SK-N-SH (cell line): ENCODE measurements around the gene PLA2G3. TPM values are rescaled to one million over a fixed set of nuclear protein-coding genes. Genes with fewer than 3 reads are reported as not detected.

Source experiments
- CTCF ChIA-PET: fragments of 300-600, 350-600 bp; formaldehyde crosslinking; extraction: SDS; loops from one replicate; lab custom pipeline; 2021; lab: Yijun Ruan, JAX
- POLR2A ChIA-PET: fragments of 350-600 bp; sonication (Branson Sonifier 250); formaldehyde crosslinking; extraction: SDS; loops from one replicate; lab custom pipeline; 2020; ENCODE audit warnings: antibody characterized with exemption, inconsistent platforms; lab: Yijun Ruan, JAX
- DNase-seq: peaks from one replicate; pipeline ENCODE4 v3.0.0; 2012
- H2AFZ ChIP-seq: fragments of 200-600 bp; sonication (generic); 2 replicates; pipeline ENCODE4 v1.8.1; 2016; ENCODE audit warnings: antibody characterized with exemption, mild to moderate bottlenecking, low read depth
- H3F3A ChIP-seq: fragments of 200-600 bp; sonication (generic); replicated peaks from 2 replicates; pipeline ENCODE3; 2016; ENCODE audit warnings: antibody characterized with exemption, mild to moderate bottlenecking; ENCODE audit not compliant: insufficient read depth
- H3K27ac ChIP-seq, 2 experiments: fragments of 200-500 bp in 1 of 2; fragments of 200-600 bp in 1 of 2; sonication (Bioruptor generic) in 1 of 2; sonication (generic), shearing (Covaris generic) in 1 of 2; 2 replicates each; pipeline versions ENCODE4 v1.5.1 to v1.6.1; 2014 to 2016; ENCODE audit warnings: low read depth in 2 of 2, inconsistent platforms in 1 of 2, low read length in 1 of 2, mild to moderate bottlenecking in 1 of 2, mixed read lengths in 1 of 2
- H3K27me3 ChIP-seq: fragments of 200-600 bp; sonication (generic), shearing (Covaris generic); 2 replicates; pipeline ENCODE4 v1.6.1; 2016; ENCODE audit warnings: mixed run types; ENCODE audit not compliant: insufficient read depth
- H3K36me3 ChIP-seq, 2 experiments: fragments of 200-500 bp in 1 of 2; fragments of 200-600 bp in 1 of 2; sonication (Bioruptor generic) in 1 of 2; sonication (generic) in 1 of 2; replicated peaks in 1 of 2; 2 replicates each; pipeline versions ENCODE3 to v1.5.1; 2014 to 2016; ENCODE audit warnings: low read length in 1 of 2, mild to moderate bottlenecking in 1 of 2; ENCODE audit not compliant: insufficient read depth in 2 of 2, control insufficient read depth in 1 of 2
- H3K4me1 ChIP-seq, 2 experiments: fragments of 200-500 bp in 1 of 2; fragments of 200-600 bp in 1 of 2; sonication (Bioruptor generic) in 1 of 2; sonication (generic), shearing (Covaris generic) in 1 of 2; 2 replicates each; pipeline versions ENCODE4 v1.5.1 to v1.6.1; 2014 to 2016; ENCODE audit warnings: low read depth in 1 of 2, low read length in 1 of 2, mixed run types in 1 of 2; ENCODE audit not compliant: insufficient read depth in 2 of 2, control insufficient read depth in 1 of 2
- H3K4me2 ChIP-seq: fragments of 200-600 bp; sonication (generic), shearing (Covaris generic); 2 replicates; pipeline ENCODE4 v1.6.1; 2017; ENCODE audit warnings: mixed run types
- H3K4me3 ChIP-seq, 2 experiments: fragments of 200-500 bp in 1 of 2; fragments of 200-600 bp in 1 of 2; sonication (Bioruptor generic) in 1 of 2; sonication (generic), shearing (Covaris generic) in 1 of 2; 2 replicates each; pipeline versions ENCODE4 v1.5.1 to v1.8.1; 2014 to 2016; ENCODE audit warnings: low read depth in 2 of 2, inconsistent platforms in 1 of 2, low read length in 1 of 2, mild to moderate bottlenecking in 1 of 2, mixed read lengths in 1 of 2, moderate library complexity in 1 of 2
- H3K79me2 ChIP-seq: fragments of 200-600 bp; sonication (generic); 2 replicates; pipeline ENCODE4 v1.8.1; 2017; ENCODE audit warnings: mild to moderate bottlenecking; ENCODE audit not compliant: insufficient read depth
- H3K9ac ChIP-seq: fragments of 200-600 bp; sonication (generic); 2 replicates; pipeline ENCODE4 v1.6.1; 2017; ENCODE audit warnings: mixed run types
- H3K9me2 ChIP-seq: fragments of 200-600 bp; sonication (generic); 2 replicates; pipeline ENCODE4 v1.6.1; 2017; ENCODE audit warnings: mixed run types
- H3K9me3 ChIP-seq: fragments of 200-600 bp; sonication (generic); 2 replicates; pipeline ENCODE4 v1.6.1; 2017; ENCODE audit warnings: mixed run types, mild to moderate bottlenecking, moderate library complexity
- H4K20me1 ChIP-seq: fragments of 200-600 bp; sonication (generic); 2 replicates; pipeline ENCODE4 v1.6.1; 2017; ENCODE audit warnings: mild to moderate bottlenecking, mixed run types; ENCODE audit not compliant: insufficient read depth
- CTCF ChIP-seq: fragments of 200-600 bp; sonication (generic); IDR thresholded peaks from 2 replicates; pipeline ENCODE4 v1.6.1; 2017; ENCODE audit warnings: antibody characterized with exemption, mild to moderate bottlenecking, moderate library complexity
- ELF1 ChIP-seq: IDR thresholded peaks from 2 replicates; pipeline ENCODE4 v1.4.0; 2012
- FOSL2 ChIP-seq: IDR thresholded peaks from 2 replicates; pipeline ENCODE4 v1.4.0; 2012; ENCODE audit warnings: low read depth, mild to moderate bottlenecking, moderate library complexity, borderline replicate concordance
- FOXM1 ChIP-seq: IDR thresholded peaks from 2 replicates; pipeline ENCODE4 v1.4.0; 2012; ENCODE audit warnings: low read depth, mild to moderate bottlenecking
- JUND ChIP-seq: IDR thresholded peaks from 2 replicates; pipeline ENCODE4 v1.4.0; 2012
- MAX ChIP-seq: IDR thresholded peaks from 2 replicates; pipeline ENCODE4 v1.4.0; 2012; ENCODE audit warnings: low read depth
- MEF2A ChIP-seq: IDR thresholded peaks from 2 replicates; pipeline ENCODE4 v1.4.0; 2012; ENCODE audit warnings: low read depth, borderline replicate concordance
- MXI1 ChIP-seq: IDR thresholded peaks from 2 replicates; pipeline ENCODE4 v1.6.1; 2012; ENCODE audit warnings: mild to moderate bottlenecking, low read depth, low read length, improper control_type of control experiment
- NRF1 ChIP-seq: IDR thresholded peaks from 2 replicates; pipeline ENCODE4 v1.6.1; 2012; ENCODE audit warnings: low read depth, mild to moderate bottlenecking, low read length
- RAD21 ChIP-seq: IDR thresholded peaks from 2 replicates; pipeline ENCODE4 v1.6.1; 2012; ENCODE audit warnings: mild to moderate bottlenecking, low read length
- RCOR1 ChIP-seq: fragments of 150-350 bp; IDR thresholded peaks from 2 replicates; pipeline ENCODE4 v1.6.1; 2017; ENCODE audit warnings: antibody characterized with exemption, low read length
- SMC3 ChIP-seq: IDR thresholded peaks from 2 replicates; pipeline ENCODE4 v1.6.1; 2012; ENCODE audit warnings: low read depth, low read length, improper control_type of control experiment
- TEAD4 ChIP-seq: IDR thresholded peaks from 2 replicates; pipeline ENCODE4 v1.4.0; 2012; ENCODE audit warnings: mild to moderate bottlenecking, borderline replicate concordance; ENCODE audit not compliant: insufficient read depth
- USF1 ChIP-seq: IDR thresholded peaks from 2 replicates; pipeline ENCODE4 v1.4.0; 2012; ENCODE audit warnings: low read depth, borderline replicate concordance
- ZBTB33 ChIP-seq: IDR thresholded peaks from 2 replicates; pipeline ENCODE4 v1.4.0; 2012; ENCODE audit warnings: low read depth, borderline replicate concordance
- WGBS: methylation state at CpG from one replicate; pipeline ENCODE4 v1.1.6; 2017; ENCODE audit warnings: low lambda C conversion rate; 5-methylcytosine and 5-hydroxymethylcytosine counted together
- polyA plus RNA-seq, 3 experiments: library from polyadenylated mRNA; depleted of rRNA; stranded (reverse); fragments of >200 nt; gene quantifications; 2 replicates each; pipeline ENCODE4 v1.2.3, GENCODE V29; 2012
- TF ChIP-seq, protein P1 (sequence below): fragments of 150-350 bp; IDR thresholded peaks from 2 replicates; pipeline ENCODE4 v1.6.1; 2016; ENCODE audit warnings: mild to moderate bottlenecking, low read depth, low read length

PLA2G3 gene
- polyA plus RNA-seq, 1 of the 3 experiments (the other 2 are of a cell fraction) = not detected

DNA sequence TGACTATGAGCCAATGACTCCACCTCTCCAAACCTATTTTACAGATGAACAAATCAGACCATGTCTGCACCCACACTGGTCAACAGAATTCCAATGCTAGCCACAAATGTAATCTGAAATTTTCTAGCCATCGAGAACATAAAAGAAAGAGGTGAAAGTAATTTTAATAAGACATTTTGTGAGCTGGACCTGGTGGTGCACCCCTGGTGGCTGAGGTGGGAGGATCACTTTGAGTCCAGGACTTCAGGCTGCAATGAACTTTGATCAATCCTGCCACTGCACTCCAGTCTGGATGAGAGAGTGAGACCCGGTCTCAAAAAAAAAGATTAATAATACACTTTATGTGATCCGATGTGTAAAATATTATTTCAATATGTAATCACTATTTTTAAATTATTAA, 10.3 kb upstream of the PLA2G3 start:
- H3K4me2 ChIP-seq = no peak overlapping the region
- no peaks in the 10 kb centered on the region for H4K20me1 ChIP-seq
- H3K27ac ChIP-seq = no peak overlapping the region
- CTCF ChIA-PET = interaction anchor here (0.8 to 6.6 kb wide), 8 partner anchors 10 to 66 kb away, joined by 3 to 53 read pairs (median 10); partner anchors contain the start of genes RNF185 and SELENOM
- peaks cover 0 to 5% of the 10 kb centered on the region in 2 experiments; a peak in 2 of 4 replicates for H3K4me1 ChIP-seq
- H3K4me3 ChIP-seq = no peak overlapping the region
- H3K79me2 ChIP-seq = no peaks in the 10 kb centered on the region
- H3K27me3 ChIP-seq = no peaks in the 10 kb centered on the region
- H3K9ac ChIP-seq = no peak overlapping the region
- H3K9me3 ChIP-seq = 0 out of 2 replicates have a peak, but pooled peaks cover 4% of the 10 kb centered on the region
- POLR2A ChIA-PET = no interaction called here
- H2AFZ ChIP-seq = no peak overlapping the region
- WGBS = 39% methylated on average over 3 of the region's 3 CpGs
- no peak for DNase-seq
- H3F3A ChIP-seq = peaks cover 7% of the 10 kb centered on the region
- H3K36me3 ChIP-seq = no peaks in the 10 kb centered on the region
- peak; percentile 58 for TF ChIP-seq CTCF
- TF ChIP-seq, protein P1, sequence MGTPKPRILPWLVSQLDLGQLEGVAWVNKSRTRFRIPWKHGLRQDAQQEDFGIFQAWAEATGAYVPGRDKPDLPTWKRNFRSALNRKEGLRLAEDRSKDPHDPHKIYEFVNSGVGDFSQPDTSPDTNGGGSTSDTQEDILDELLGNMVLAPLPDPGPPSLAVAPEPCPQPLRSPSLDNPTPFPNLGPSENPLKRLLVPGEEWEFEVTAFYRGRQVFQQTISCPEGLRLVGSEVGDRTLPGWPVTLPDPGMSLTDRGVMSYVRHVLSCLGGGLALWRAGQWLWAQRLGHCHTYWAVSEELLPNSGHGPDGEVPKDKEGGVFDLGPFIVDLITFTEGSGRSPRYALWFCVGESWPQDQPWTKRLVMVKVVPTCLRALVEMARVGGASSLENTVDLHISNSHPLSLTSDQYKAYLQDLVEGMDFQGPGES = no peak
- H3K9me2 ChIP-seq = no peaks in the 10 kb centered on the region

DNA sequence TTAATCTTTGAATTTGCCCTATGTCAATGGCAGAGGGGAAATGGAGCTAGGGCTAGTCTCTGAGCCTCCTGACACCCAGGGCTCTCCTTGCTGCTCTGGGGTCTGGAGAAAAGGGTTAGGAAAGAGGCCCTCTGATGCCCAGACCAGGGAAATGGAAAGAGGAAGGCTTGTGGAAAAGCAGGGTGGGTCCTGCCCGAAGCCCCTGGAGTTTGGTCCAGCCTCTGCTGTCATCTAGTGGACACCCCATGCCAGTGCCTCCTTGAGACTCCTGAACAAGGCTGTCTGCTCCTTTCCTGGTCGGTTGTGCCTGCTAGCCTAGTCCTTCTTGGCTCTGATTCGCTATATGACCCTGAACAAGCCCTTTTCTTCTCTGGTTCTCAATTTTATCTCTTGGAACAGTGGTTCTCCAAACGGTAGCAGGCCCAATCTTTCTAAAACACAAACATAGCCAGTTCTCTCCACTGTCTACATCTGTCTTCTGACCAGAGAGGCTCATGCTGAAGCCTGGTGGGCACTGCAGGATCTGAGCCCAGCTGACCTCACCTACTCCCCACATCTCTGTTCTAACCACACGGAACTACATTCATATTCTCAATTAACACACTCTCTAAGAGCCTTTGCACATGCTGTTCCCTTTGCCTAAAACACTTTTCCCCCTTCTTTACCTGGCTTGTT, 8.8 kb upstream of the PLA2G3 start:
- Histone ChIP-seq H3K27ac (no peak overlapping the region), H4K20me1 (no peaks in the 10 kb centered on the region), H3F3A (no peaks in the 10 kb centered on the region), H3K4me2 (no peak overlapping the region), H3K4me3 (no peak overlapping the region; a peak in 1 of 4 replicates), H3K9me2 (no peaks in the 10 kb centered on the region), H3K27me3 (no peaks in the 10 kb centered on the region), H3K79me2 (no peaks in the 10 kb centered on the region), H3K4me1 (no peaks in the 10 kb centered on the region), H3K36me3 (no peaks in the 10 kb centered on the region), H3K9ac (no peak overlapping the region), H3K9me3 (0 out of 2 replicates have a peak, but pooled peaks cover 4% of the 10 kb centered on the region), H2AFZ (peak overlapping the region; percentile 76)
- POLR2A ChIA-PET = interaction anchor here (0.9 kb wide), 1 partner anchor 64 kb away, joined by 3 read pairs; no protein-coding TSS in a partner anchor
- 2% methylated on average over 4 of the region's 5 CpGs for WGBS
- CTCF ChIA-PET = interaction anchor here (0.5 to 6.6 kb wide), 27 partner anchors 8 to 584 kb away, joined by 3 to 53 read pairs (median 4); partner anchors contain the start of genes PLA2G3, RNF185 and SELENOM
- DNase-seq = peak; percentile 88
- TF ChIP-seq SMC3 (peak; percentile 97), ELF1 (no peak), FOXM1 (no peak), RAD21 (peak; percentile 99), MEF2A (no peak), RCOR1 (no peak), NRF1 (no peak), JUND (no peak), MXI1 (no peak), MAX (no peak), CTCF (peak; percentile 89), ZBTB33 (no peak), TEAD4 (no peak), FOSL2 (no peak), USF1 (no peak)
- TF ChIP-seq, protein P1 = no peak
